HepG2 (cell line): ENCODE measurements around the gene UBTD1. TPM values are rescaled to one million over a fixed set of nuclear protein-coding genes. Genes with fewer than 3 reads are reported as not detected.

ENCODE experiments used
- BRD4 ChIP-seq: sonication (generic); formaldehyde crosslinking; IDR thresholded peaks from 2 replicates; pipeline ENCODE4 v1.4.0; 2020; ENCODE audit warnings: missing genetic modification reagents
- CHCHD3 ChIP-seq: sonication (generic); formaldehyde crosslinking; IDR thresholded peaks from 2 replicates; pipeline ENCODE4 v1.8.0; 2022; ENCODE audit warnings: mild to moderate bottlenecking, missing genetic modification reagents, moderate library complexity
- YEATS2 ChIP-seq: sonication (generic); formaldehyde crosslinking; IDR thresholded peaks from 2 replicates; pipeline ENCODE4 v1.4.0; 2020; ENCODE audit warnings: missing genetic modification reagents, borderline replicate concordance
- ZFP90 ChIP-seq: sonication (generic); formaldehyde crosslinking; IDR thresholded peaks from 2 replicates; pipeline ENCODE4 v1.8.0; 2022; ENCODE audit warnings: missing genetic modification reagents, mild to moderate bottlenecking, inconsistent platforms, borderline replicate concordance
- ZNF383 ChIP-seq: sonication (generic); formaldehyde crosslinking; IDR thresholded peaks from 2 replicates; pipeline ENCODE4 v1.4.0; 2020; ENCODE audit warnings: missing genetic modification reagents, mild to moderate bottlenecking, borderline replicate concordance
- ZNF75D ChIP-seq: sonication (generic); formaldehyde crosslinking; IDR thresholded peaks from 2 replicates; pipeline ENCODE4 v1.8.1; 2023; ENCODE audit warnings: missing genetic modification reagents, mild to moderate bottlenecking, borderline replicate concordance
- ZNF850 ChIP-seq: sonication (generic); formaldehyde crosslinking; conservative IDR thresholded peaks from 2 replicates; pipeline ENCODE4 v1.9.0; 2021; ENCODE audit warnings: mild to moderate bottlenecking, missing genetic modification reagents
- polyA plus RNA-seq, 8 experiments: library from polyadenylated mRNA; depleted of rRNA in 3 of 8; stranded (reverse) in 7 of 8; unstranded in 1 of 8; fragments of >200 nt; fragmentation: Illumina TruSeq in 4 of 8; extraction: Trizol in 4 of 8; gene quantifications; 2 replicates each; pipeline versions ENCODE4 v1.2.1 to v1.2.3, GENCODE V29; 2011 to 2016; ENCODE audit warnings: low read depth in 4 of 8, missing spikeins in 1 of 8, mixed read lengths in 1 of 8; ENCODE audit not compliant: insufficient read depth in 1 of 8
- total RNA-seq, 5 experiments: library from RNA; depleted of rRNA; stranded (reverse); fragments of >200 nt; fragmentation: Illumina TruSeq; extraction: Trizol; gene quantifications; 2 replicates each; pipeline ENCODE4 v1.2.3, GENCODE V29; 2016; ENCODE audit warnings: low read depth in 1 of 5
- TF ChIP-seq, protein P1 (sequence below): sonication (generic); formaldehyde crosslinking; IDR thresholded peaks from 2 replicates; pipeline ENCODE4 v1.8.0; 2022; ENCODE audit warnings: missing genetic modification reagents, mild to moderate bottlenecking, moderate library complexity, borderline replicate concordance
- TF ChIP-seq, protein P2 (sequence below): sonication (generic); formaldehyde crosslinking; IDR thresholded peaks from 2 replicates; pipeline ENCODE4 v1.5.1; 2020; ENCODE audit warnings: mild to moderate bottlenecking, missing genetic modification reagents, moderate library complexity
- TF ChIP-seq, protein P3 (sequence below): sonication (generic); formaldehyde crosslinking; IDR thresholded peaks from 2 replicates; pipeline ENCODE4 v1.8.0; 2022; ENCODE audit warnings: mild to moderate bottlenecking, missing genetic modification reagents, moderate library complexity
- TF ChIP-seq, protein P4 (sequence below): sonication (generic); formaldehyde crosslinking; IDR thresholded peaks from 2 replicates; pipeline ENCODE4 v1.4.0; 2020; ENCODE audit warnings: missing genetic modification reagents
- TF ChIP-seq, protein P5 (sequence below): sonication (generic); formaldehyde crosslinking; conservative IDR thresholded peaks from 2 replicates; pipeline ENCODE4 v1.8.0; 2022; ENCODE audit warnings: mild to moderate bottlenecking, moderate library complexity, missing genetic modification reagents

UBTD1 gene
- total and polyA plus RNA-seq, 2 of the 13 experiments (the other 11 are each of a cell fraction or from before 2014, with no cell fraction given): 7.9 to 10.0 TPM

DNA sequence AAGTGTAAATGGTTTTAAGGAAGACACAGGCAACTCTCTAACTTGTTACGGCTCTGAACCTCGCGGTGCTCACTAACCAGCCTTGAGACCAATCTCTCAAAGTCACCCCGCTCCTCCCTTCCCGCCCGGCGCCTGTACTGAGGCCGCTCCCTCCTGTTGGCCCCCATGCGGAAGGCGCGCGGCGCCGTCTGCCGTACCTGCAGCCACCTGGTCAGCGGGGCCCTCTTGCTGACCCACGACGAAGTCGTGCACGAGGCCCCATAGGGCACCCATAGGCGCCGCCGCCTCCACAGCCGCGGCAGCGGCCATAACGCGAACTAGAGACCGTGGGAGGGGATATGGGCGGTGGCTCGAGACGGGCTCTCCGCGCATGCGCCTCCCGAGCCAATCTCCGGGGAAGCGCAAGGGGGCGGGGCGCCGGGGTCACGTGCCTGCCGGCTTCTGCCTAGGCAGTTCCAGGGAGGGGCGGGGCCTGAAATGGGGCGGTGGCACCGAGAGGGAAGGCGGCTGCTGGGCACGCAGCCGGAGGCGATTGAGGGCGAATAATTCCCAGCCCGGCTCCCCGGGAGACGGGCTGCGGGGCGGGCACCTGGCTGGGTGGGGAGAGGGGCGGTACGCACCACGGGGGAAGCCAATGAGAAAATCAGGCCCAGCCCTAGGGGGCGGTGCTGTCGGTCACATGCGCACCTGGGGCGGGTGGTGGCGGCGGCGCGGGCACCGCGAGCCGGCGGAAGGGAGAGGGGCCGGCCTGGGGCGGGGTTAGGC is 466 bp upstream of the UBTD1 start, which contains the start of gene MMS19 (continued):
- TF ChIP-seq, protein P1, sequence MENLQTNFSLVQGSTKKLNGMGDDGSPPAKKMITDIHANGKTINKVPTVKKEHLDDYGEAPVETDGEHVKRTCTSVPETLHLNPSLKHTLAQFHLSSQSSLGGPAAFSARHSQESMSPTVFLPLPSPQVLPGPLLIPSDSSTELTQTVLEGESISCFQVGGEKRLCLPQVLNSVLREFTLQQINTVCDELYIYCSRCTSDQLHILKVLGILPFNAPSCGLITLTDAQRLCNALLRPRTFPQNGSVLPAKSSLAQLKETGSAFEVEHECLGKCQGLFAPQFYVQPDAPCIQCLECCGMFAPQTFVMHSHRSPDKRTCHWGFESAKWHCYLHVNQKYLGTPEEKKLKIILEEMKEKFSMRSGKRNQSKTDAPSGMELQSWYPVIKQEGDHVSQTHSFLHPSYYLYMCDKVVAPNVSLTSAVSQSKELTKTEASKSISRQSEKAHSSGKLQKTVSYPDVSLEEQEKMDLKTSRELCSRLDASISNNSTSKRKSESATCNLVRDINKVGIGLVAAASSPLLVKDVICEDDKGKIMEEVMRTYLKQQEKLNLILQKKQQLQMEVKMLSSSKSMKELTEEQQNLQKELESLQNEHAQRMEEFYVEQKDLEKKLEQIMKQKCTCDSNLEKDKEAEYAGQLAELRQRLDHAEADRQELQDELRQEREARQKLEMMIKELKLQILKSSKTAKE (CRISPR knock-in tag): no peak; the same call in 1 of the 2 replicates
- TF ChIP-seq, protein P2, sequence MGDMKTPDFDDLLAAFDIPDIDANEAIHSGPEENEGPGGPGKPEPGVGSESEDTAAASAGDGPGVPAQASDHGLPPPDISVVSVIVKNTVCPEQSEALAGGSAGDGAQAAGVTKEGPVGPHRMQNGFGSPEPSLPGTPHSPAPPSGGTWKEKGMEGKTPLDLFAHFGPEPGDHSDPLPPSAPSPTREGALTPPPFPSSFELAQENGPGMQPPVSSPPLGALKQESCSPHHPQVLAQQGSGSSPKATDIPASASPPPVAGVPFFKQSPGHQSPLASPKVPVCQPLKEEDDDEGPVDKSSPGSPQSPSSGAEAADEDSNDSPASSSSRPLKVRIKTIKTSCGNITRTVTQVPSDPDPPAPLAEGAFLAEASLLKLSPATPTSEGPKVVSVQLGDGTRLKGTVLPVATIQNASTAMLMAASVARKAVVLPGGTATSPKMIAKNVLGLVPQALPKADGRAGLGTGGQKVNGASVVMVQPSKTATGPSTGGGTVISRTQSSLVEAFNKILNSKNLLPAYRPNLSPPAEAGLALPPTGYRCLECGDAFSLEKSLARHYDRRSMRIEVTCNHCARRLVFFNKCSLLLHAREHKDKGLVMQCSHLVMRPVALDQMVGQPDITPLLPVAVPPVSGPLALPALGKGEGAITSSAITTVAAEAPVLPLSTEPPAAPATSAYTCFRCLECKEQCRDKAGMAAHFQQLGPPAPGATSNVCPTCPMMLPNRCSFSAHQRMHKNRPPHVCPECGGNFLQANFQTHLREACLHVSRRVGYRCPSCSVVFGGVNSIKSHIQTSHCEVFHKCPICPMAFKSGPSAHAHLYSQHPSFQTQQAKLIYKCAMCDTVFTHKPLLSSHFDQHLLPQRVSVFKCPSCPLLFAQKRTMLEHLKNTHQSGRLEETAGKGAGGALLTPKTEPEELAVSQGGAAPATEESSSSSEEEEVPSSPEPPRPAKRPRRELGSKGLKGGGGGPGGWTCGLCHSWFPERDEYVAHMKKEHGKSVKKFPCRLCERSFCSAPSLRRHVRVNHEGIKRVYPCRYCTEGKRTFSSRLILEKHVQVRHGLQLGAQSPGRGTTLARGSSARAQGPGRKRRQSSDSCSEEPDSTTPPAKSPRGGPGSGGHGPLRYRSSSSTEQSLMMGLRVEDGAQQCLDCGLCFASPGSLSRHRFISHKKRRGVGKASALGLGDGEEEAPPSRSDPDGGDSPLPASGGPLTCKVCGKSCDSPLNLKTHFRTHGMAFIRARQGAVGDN (CRISPR knock-in tag): peak; percentile 83
- TF ChIP-seq, protein P3, sequence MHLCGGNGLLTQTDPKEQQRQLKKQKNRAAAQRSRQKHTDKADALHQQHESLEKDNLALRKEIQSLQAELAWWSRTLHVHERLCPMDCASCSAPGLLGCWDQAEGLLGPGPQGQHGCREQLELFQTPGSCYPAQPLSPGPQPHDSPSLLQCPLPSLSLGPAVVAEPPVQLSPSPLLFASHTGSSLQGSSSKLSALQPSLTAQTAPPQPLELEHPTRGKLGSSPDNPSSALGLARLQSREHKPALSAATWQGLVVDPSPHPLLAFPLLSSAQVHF (CRISPR knock-in tag): peak; percentile 71; the same call in 1 of the 2 replicates
- TF ChIP-seq ZNF850 (CRISPR knock-in tag) (no peak), ZNF383 (CRISPR knock-in tag) (0 out of 2 replicates have a peak, but pooled peaks have one; percentile 71), BRD4 (peak; percentile 18), ZNF75D (CRISPR knock-in tag) (no peak), CHCHD3 (CRISPR knock-in tag) (peak; percentile 84; the same call in 1 of the 2 replicates), ZFP90 (CRISPR knock-in tag) (peak; percentile 69), YEATS2 (CRISPR knock-in tag) (no peak)
- TF ChIP-seq, protein P4, sequence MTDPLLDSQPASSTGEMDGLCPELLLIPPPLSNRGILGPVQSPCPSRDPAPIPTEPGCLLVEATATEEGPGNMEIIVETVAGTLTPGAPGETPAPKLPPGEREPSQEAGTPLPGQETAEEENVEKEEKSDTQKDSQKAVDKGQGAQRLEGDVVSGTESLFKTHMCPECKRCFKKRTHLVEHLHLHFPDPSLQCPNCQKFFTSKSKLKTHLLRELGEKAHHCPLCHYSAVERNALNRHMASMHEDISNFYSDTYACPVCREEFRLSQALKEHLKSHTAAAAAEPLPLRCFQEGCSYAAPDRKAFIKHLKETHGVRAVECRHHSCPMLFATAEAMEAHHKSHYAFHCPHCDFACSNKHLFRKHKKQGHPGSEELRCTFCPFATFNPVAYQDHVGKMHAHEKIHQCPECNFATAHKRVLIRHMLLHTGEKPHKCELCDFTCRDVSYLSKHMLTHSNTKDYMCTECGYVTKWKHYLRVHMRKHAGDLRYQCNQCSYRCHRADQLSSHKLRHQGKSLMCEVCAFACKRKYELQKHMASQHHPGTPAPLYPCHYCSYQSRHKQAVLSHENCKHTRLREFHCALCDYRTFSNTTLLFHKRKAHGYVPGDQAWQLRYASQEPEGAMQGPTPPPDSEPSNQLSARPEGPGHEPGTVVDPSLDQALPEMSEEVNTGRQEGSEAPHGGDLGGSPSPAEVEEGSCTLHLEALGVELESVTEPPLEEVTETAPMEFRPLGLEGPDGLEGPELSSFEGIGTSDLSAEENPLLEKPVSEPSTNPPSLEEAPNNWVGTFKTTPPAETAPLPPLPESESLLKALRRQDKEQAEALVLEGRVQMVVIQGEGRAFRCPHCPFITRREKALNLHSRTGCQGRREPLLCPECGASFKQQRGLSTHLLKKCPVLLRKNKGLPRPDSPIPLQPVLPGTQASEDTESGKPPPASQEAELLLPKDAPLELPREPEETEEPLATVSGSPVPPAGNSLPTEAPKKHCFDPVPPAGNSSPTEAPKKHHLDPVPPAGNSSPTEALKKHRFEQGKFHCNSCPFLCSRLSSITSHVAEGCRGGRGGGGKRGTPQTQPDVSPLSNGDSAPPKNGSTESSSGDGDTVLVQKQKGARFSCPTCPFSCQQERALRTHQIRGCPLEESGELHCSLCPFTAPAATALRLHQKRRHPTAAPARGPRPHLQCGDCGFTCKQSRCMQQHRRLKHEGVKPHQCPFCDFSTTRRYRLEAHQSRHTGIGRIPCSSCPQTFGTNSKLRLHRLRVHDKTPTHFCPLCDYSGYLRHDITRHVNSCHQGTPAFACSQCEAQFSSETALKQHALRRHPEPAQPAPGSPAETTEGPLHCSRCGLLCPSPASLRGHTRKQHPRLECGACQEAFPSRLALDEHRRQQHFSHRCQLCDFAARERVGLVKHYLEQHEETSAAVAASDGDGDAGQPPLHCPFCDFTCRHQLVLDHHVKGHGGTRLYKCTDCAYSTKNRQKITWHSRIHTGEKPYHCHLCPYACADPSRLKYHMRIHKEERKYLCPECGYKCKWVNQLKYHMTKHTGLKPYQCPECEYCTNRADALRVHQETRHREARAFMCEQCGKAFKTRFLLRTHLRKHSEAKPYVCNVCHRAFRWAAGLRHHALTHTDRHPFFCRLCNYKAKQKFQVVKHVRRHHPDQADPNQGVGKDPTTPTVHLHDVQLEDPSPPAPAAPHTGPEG (CRISPR knock-in tag): no peak
- TF ChIP-seq, protein P5, sequence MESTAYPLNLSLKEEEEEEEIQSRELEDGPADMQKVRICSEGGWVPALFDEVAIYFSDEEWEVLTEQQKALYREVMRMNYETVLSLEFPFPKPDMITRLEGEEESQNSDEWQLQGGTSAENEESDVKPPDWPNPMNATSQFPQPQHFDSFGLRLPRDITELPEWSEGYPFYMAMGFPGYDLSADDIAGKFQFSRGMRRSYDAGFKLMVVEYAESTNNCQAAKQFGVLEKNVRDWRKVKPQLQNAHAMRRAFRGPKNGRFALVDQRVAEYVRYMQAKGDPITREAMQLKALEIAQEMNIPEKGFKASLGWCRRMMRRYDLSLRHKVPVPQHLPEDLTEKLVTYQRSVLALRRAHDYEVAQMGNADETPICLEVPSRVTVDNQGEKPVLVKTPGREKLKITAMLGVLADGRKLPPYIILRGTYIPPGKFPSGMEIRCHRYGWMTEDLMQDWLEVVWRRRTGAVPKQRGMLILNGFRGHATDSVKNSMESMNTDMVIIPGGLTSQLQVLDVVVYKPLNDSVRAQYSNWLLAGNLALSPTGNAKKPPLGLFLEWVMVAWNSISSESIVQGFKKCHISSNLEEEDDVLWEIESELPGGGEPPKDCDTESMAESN: no peak; the same call in 1 of the 2 replicates
